HG02840 (cell line): Measurements from ENCODE around the gene PLCE1.

Experiments used
- ATAC-seq: cut with Tn5 transposase; IDR thresholded peaks from one replicate; pipeline ENCODE4 v1.9.1; 2021; ENCODE audit warnings: mild to moderate bottlenecking, moderate library complexity, moderate number of reproducible peaks; ENCODE audit not compliant: unreplicated experiment, low FRiP score

PLCE1 gene

DNA sequence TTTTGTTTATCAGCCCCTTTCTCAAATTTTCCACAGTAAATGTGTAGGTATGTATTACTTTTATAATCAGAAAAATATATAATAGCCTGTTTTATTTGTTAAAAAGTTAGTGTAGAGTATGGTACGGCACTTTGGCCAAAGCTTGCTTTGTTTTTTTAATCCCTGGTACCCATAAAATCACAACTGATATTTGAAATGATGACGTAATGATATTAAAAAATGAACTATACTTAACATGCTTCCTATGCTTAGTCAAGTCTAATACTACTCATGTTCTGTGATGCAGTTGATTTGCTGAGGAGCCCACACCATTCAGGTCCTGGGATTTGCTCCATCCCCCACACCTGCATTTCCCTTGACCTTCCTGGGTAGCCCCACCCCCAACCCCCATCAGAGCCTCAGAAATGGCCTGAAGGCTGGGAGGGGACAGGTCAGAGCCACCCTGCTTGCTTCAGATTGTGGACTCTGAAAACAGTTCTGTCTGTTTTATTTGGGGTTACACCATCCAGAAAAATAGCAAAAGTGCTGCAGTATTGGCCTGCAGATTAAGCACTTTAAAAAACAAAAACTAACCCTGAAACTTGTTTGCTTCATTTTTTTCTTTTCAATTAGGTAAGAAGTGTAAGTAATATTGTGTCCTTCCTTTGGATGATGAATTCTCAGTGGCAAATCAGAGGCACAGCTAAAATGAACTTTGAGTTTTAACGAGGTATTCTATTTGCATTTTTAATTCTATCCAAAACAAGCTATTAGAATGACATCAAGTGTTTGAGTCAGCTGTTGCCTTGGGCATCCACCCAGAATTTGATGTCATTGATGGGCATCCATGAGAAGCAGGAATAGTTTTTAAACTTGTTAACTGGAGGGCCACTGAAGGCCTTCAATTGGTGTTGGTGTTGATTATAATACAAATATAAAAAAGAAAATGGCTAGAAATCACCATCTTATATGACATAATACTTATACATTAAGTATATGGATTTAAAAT lies 23.3 kb downstream of the PLCE1 start:
- no peak for ATAC-seq

DNA sequence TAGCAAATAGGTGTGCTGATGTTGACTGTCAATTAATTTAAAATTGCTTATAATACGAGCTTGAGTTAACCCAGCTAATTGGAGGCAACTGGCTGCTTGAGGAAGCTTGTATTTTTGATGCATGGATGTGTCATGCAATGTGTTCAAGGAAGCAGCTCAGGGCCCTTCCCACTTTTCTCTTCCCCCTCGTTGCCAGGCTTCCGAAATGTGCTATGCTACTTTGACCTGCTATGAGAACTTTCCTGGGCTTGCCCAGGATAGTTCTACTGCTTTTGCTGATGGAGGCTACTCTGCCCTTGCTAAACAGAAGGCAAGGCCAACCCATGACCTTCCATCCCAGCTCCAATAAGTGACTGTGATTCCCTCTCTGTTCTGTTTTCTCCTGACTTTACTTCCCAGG lies 24.4 kb downstream of the PLCE1 start:
- ATAC-seq: no peak

DNA sequence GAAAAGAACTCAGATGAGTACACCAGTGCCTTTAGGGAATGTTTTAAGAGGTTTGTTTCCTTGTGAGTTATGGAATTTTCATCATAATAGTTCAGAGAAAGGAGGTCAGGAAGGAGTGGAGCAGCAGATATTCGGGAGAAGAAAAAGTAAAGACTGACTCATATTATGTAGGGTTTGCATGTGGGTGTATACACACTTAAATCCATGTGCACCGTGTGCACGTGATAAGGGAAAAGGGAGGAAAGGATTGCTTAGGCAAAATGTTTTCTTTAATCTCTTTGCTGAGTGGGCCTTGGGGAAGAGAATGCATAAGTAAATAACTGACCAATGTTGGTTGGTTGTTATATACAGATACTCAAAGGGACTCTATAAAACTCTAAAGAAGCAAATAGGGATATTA lies 30.2 kb downstream of the PLCE1 start:
- ATAC-seq: no peak

DNA sequence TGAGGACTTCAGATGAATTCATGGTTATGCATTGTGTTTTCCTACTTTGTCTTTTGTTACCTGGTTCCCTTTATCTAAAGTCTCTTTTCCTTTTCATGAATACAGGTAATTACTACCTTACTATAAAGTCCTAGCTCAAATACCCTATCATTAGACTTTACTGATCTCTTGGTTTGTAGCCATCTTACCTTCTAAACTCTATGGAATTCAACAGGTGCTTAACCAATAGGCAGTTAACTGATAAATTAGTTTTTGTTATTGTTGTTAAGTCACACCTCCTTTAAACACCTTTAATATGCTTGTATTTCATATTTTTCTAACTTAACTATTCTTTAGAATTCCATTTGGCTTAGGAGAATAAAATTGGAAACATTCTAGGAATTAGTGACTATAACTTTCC lies 30.7 kb downstream of the PLCE1 start:
- ATAC-seq: no peak

GRCh38 chr10:94025806-94026205 lies 32.1 kb downstream of the PLCE1 start:
- ATAC-seq: no peak

DNA sequence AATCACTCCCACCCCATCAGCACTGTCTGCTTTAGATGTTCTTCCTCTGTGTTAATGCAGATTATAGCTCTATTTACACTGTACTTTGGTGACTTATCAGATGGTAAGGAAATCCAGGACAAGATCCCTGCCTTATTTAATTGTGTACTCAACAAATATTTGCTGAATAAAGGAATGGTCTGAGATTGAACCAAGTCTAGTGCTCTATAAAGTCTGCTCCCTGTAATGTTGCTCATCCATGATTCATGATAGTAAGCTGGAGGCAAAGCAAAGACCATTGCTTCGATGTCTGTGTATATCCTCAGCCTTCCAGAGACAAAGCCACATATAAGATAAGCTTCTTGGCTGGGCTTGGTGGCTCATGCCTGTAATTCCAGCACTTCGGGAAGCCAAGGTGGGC lies 33.5 kb downstream of the PLCE1 start:
- ATAC-seq: no peak

DNA sequence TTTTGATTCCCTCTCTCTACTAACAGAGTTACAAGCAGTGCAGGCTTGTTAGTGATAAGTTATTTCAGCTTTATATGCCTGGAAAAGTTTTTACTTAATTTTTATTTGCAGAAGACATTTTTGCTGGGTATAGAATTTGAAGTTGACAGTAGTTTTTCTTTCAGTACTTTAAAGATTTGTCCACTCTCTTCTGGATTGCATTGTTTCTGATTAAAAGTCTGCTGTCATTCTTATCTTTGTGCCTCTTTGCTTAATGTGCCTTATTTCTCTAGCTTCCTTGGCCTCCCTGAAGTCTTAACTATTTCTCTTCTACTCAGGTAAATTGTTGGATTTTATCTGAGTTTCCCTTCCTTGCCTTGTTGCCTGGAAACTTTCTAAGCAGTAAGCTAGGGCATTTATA lies 36.2 kb downstream of the PLCE1 start:
- no peak for ATAC-seq

DNA sequence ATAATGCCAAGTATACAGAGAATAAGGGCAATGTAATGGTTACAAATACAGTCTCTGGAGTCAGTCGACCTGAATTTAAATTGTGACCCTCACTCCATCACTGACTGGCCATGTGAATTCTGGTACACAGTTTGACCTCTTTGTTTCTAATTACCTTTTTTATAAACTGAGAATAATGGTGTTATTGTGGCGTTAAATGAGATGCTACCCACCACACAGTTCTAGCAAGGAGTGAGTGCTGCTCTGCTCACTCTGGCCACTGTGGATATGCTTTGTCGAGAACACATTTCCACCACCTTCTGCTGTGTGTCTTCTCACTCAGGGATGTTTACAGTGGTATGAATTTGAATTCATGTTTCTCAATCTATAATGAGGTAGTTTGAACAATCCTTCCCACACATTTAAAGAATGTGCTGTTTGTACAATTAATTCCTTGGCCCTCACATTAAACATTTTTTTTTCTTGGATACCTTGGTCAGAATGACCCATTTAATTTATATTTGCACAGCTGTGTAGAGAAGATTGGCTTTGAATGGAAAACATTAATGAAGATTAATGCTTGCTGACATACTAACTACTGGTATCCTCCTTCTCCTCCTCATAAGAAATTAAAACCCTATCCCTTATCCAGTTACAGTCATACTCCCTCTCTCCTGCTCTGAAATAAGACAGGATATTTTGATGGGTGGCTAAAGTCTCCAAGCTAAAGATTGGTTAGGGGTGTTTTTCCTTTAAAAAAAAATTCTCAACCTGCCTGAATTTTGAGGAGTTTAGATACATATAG lies 42.4 kb downstream of the PLCE1 start:
- ATAC-seq: no peak

DNA sequence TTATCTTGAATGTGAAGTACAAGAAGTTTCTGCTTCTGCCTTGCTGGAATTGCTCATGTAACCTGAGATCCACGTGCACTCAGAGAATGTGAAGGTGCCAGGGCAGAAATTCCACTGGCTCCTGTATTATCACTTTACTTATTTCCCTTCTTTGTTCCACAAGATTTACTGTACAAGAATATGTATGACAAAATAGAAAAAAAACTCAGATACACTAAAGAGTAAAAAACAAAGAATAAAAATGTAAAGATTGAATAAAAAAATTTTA lies 43.0 kb downstream of the PLCE1 start:
- no peak for ATAC-seq

- no peak for ATAC-seq
Measured at GRCh38 chr10:94037286-94037685, 43.6 kb downstream of the PLCE1 start.

- ATAC-seq: no peak
Measured at GRCh38 chr10:94038024-94038423, 44.3 kb downstream of the PLCE1 start.

DNA sequence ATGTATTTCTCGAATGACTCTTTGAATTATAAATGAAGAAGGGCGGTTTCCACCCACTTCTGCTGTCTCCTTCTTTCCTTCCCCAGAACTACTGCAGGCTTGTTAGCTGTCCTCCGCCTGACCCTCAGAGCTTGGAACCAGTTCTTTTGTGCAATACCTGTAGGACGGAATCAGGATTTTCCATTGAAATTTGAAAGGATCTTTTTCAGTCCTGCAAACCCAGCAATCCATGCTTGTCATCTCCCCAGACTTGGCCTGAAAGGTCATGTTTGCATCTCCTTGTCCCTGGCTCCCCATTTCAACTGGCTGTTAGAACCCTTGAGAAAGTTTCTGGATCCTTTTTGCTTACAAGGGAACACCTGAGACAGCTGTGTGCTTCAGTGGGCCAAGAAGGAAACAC lies 47.5 kb downstream of the PLCE1 start:
- no peak for ATAC-seq

GRCh38 chr10:94042001-94042833 lies 48.5 kb downstream of the PLCE1 start:
- ATAC-seq: no peak

DNA sequence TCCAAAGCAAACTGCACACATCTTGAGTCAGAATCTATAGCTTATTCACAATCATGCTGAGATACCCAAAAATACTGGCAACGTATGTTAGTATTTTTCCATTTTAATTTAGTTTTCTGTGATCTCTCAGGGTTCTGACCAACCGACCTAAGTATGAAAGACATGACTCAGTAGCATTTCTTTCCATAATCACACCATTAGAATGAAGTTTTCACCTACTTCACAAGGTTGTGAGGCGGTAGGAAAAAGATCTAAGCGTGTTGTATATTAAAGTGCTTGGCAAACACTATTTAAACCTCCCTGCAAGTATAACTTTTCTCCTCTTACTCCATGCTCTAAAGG lies 49.1 kb downstream of the PLCE1 start:
- ATAC-seq: no peak
